Gastroesophageal sphincter (tissue), 3 donors: ENCODE data around the gene MCTP1.

Experiments used
- CTCF ChIP-seq, 4 experiments: fragments of 200-600 bp in 2 of 4; fragments of 450-650 bp in 2 of 4; sonication (generic) in 1 of 4; IDR thresholded peaks; one replicate each; pipeline ENCODE4 v1.5.1; 2017 to 2019; ENCODE audit warnings: antibody characterized with exemption in 4 of 4, mild to moderate bottlenecking in 2 of 4, moderate library complexity in 2 of 4
- EP300 ChIP-seq: sonication (generic); formaldehyde crosslinking; IDR thresholded peaks from one replicate; pipeline ENCODE4 v1.6.1; 2017; ENCODE audit warnings: antibody characterized with exemption, mild to moderate bottlenecking
- POLR2A ChIP-seq, 2 donors: fragments of 450-650 bp; IDR thresholded peaks; one replicate each; pipeline ENCODE4 v1.6.1; 2017; ENCODE audit warnings: antibody characterized with exemption in 2 of 2, mild to moderate bottlenecking in 2 of 2, moderate library complexity in 1 of 2
- POLR2AphosphoS5 ChIP-seq: sonication (generic); formaldehyde crosslinking; IDR thresholded peaks from one replicate; pipeline ENCODE4 v1.6.1; 2017; ENCODE audit warnings: antibody characterized with exemption

- TF ChIP-seq CTCF (IDR thresholded peaks at IDR 0.05) (no peak), POLR2A (IDR thresholded peaks at IDR 0.05) (no peak), EP300 (no peak), POLR2AphosphoS5 (no peak)
These were observed 150.6 kb downstream of the MCTP1 start for GRCh38 chr5:95134326-95134725.
